HG03432 (cell line): ENCODE data around the gene DRC7.

Experiments
- ATAC-seq: cut with Tn5 transposase; IDR thresholded peaks from one replicate; pipeline ENCODE4 v1.9.1; 2021; ENCODE audit warnings: mild to moderate bottlenecking, moderate library complexity; ENCODE audit not compliant: unreplicated experiment

Gene DRC7

GRCh38 chr16:57675741-57676551 lies 18.7 kb upstream of the DRC7 start:
- no peak for ATAC-seq

GRCh38 chr16:57676553-57677085 lies 18.0 kb upstream of the DRC7 start:
- ATAC-seq: no peak

- no peak for ATAC-seq
Measured at GRCh38 chr16:57677622-57678369, 16.8 kb upstream of the DRC7 start.

GRCh38 chr16:57679016-57679415 lies 15.6 kb upstream of the DRC7 start:
- no peak for ATAC-seq

DNA sequence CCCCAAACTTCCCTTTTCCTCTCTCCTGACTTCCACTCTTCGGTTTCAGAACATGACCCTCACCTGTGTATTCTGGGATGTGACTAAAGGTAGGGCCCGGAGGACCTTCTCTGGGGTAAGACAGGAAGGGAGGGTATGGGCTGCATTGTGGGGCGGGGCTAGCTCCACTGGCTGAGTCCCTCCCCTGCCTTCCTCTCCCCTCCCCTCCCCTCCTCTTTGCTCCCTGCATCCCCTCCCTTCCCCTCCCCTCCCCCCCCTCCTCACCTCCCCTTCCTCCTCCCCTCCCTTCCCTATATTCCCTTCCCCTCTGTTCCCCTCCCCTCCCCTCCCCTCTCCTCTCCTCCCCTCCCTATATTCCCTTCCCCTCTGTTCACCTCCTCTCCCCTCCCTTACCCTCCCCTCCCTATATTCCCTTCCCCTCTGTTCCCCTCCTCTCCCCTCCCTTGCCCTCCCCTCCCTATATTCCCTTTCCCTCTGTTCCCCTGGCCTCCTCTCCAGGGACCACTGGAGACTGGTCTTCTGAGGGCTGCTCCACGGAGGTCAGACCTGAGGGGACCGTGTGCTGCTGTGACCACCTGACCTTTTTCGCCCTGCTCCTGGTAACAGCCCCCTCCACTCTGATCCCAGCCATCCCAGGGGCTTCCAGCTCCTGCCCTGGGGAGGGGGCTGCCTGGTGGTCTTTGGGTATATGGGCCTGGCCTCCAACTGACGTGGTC lies 14.7 kb upstream of the DRC7 start:
- no peak for ATAC-seq

- ATAC-seq: no peak
Measured at GRCh38 chr16:57680842-57681375, 13.7 kb upstream of the DRC7 start.

DNA sequence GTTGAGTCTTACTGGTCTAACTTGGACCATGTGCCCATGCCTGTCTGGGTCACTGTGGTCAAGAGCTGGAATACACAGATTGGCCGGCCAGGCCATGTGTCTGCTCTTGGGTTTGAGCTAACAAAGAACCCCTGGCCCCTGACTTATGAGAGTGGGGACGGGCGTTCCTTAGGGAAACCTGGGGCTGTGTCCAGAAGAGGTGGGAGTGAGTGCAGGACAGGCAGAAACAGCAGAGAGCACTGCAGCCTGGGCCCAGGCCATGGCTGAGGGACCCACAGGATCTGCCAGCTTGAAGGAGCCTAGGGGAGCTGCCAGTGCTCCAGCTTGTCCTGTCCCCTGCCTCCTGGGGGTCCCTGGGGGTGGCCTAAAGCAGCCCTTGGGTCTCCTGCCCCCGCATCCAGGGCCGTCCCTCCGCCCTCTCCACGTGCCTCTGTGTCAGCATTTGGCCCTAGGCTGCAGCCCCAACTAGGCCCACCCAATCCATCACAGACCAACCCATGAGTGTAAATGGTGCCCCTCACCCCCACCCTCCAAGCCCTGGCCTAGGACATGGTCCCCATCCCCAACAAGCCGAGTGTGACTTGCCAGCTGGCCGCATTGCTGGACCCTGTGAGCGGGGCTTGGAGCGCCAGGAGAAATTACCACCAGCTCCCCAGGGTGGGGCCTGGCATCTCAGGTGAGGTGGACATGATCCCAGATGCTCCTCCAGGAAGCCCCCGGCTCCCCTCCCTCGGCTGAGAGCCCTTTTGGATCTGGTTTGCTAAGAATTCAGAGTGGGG lies 12.5 kb upstream of the DRC7 start:
- no peak for ATAC-seq

- no peak for ATAC-seq
Measured at GRCh38 chr16:57682809-57683635, 11.6 kb upstream of the DRC7 start.

GRCh38 chr16:57683636-57684545 lies 10.7 kb upstream of the DRC7 start:
- no peak for ATAC-seq

DNA sequence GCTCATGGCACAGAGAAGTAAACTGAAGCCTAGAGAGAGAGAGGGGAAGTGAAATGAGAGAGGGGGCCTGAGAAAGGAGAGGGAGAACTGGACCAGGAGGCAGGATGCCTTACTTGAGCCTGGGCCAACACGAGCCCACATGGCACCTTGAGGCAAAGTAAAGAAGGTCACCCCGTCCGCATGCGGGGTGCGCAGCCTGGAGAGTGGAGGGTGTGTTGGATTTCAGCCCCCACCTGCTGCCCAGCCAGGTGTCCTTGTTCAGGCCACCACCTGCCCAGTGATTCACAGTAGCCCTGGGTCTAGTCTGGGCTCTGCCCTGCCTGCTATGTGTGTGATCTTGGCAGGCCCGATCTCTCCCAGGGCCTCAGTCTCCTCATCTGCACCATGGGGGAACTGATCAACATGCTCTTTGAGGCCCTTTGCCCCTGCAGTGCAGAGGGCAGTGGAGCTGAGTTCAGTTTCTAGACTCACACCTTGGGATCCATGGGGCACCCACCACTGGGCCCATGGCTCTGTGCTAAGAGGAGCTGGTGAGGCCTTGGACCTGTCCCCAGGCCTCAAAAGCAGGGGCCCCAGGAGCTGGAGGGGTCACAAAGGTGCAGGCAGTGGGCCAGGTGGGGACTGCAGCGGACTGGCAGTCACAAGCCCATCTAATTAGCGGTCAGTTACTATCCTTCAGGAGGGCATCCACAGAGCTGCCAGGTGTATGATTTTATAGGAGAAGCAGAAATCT lies 9.8 kb upstream of the DRC7 start:
- ATAC-seq: no peak

- ATAC-seq: no peak
Measured at GRCh38 chr16:57685633-57686032, 9.0 kb upstream of the DRC7 start.

DNA sequence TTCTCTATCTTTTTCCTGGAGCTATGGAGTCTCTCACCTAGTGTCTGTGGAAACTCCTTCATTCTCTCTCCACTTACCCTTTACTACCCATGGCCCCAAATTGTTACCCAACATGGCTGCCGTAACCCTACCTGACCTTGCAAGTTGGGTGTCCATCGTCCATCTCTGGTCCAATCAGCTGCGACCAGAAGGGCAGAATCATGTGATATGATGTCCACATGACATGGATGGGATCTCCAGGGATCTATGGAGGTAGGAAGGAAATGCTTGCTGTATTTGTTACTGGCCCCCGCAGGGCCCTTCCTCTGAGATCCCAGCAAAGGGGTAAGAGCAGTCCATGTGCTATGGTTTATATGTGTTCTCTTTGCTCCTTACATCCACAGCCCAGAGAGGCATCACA lies 8.0 kb upstream of the DRC7 start:
- no peak for ATAC-seq

DNA sequence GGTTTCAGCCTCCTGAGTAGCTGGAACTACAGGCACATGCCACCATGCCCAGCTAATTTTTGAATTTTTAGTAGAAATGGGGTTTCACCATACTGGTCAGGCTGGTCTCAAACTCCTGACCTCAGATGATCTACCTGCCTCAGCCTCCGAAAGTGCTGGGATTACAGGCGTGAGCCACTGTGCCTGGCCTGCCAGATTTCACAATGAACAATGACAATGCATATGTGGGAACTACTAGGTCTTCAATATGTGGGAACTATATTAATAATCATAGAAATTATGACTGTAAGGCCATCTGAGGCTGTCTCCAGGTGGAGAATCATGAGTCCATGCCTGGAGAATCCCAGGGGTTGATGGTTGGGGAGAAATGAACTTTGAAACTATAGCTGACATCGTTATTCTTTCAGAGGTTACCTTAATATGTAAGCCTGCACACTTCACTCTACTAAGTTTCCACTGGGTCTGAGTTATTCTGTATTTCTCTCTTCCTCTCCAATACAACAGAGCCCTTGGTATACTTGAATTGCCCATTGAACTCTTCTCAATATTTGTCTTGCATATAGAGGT lies 7.2 kb upstream of the DRC7 start:
- ATAC-seq: no peak

- no peak for ATAC-seq
Measured at GRCh38 chr16:57688487-57688986, 6.1 kb upstream of the DRC7 start.

DNA sequence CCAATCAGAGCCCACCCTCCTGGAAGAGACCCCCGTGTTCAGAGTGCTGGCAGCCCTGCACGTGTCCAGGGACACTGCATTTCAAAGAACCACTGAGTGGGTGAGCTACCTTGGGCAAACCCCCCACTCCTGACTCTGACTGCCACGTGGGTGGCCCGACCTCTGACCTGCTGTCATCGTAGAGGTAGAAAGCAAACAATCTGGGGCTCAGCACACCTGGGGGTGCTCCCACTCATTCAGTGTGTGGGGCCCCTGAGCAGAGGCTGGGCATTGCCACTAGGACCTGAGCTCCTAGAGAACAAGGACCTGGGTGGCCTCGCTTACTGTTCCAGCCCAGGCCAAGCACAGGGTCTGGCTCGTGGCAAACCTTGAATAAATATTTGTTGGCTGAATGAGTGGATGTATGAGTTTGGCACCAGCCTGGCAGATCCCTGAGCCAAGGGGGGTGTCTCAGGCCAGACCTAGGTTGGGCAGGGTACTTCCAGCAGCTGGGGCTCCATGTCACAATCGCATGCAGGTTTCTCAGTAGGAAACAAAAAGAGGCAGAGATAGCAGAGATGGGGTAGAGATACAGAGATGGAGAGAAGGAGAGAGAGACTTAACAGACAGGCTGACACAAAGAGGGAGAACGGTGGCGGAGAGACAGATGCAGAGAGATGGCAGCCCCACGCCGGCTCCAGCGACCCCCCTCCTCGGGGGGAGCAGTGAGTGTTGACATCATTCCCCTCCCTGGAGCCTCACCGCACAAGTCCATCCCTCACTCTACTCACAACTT lies 5.4 kb upstream of the DRC7 start:
- no peak for ATAC-seq

DNA sequence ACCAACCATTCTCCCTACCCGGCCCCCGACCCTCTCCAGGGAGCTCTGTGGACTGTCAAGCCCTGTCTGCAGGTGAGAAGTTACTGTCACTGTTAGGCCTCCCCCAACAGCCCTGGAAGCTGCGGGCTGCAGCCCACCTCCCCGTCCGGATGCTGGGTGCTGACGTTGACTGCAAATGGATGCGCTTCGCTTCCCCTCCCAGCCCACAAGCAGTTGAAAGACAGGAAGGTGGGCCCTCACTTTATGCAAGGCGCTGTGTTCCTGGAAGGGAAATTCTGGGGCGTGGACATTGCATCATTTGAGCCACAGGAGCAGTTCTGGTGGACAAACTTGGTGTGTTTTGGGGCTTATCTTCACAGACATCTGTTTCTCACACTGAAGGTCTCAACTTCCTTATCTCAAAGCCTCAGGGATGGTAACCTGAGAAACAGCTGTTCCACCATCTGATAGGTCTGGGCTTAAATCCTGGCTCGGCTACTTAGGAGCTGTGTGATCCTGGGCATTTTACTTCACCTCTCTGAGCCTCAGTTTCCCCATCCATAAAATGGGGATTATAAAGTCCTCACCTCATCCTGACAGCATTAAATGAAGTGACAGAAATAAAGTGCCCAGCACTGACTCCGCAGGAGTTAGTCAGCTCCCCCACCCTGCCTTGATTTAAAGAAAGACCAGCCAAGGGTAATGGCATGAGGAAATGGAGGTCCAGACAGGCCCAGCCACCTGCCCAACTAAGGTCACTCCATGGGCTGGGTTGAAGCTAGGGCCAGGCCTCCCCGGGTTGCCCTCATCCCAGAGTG lies 4.6 kb upstream of the DRC7 start:
- peak; percentile 73 for ATAC-seq
